ENCODE measurements around the gene CDC37L1. TPM values are rescaled to one million over a fixed set of nuclear protein-coding genes. Genes with fewer than 3 reads are reported as not detected.

The CDC37L1 gene
- total and polyA plus RNA-seq, 4 donors: 17.8 to 26.3 (median 19.7) TPM

DNA sequence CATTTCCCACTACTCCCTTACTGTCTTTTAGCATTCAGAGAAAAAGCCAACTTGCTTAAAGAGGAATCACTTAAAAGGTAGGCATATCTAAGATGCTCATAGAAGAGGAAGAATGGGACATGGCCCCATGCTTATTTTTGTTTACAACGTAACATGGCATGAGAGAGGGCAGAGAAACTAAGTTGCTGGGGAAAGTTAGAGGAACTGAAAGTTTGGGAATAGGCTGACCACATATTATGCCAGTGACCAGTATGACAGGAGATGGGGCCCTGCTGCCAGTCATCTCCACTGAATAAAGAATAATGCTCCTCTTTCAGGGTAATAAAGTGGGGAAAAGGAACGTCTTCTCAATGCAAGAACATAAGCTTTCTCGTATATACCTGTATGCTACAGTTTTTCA is 15.4 kb upstream of the CDC37L1 start:
- no peak overlapping the region for H3K4me3 ChIP-seq (ENCODE audit: low read length in 2 of 2)
- ATAC-seq (ENCODE audit: low FRiP score) (no peak), DNase-seq (no peak)
- H3K4me1 ChIP-seq (ENCODE audit: control insufficient read depth in 1 of 2, insufficient read depth in 2 of 2, low read length in 2 of 2): peaks cover 0 to 4% of the 10 kb centered on the region in 2 donors
- 81 to 89% methylated on average over 3 of the region's 3 CpGs for WGBS, 2 donors
- no peaks in the 10 kb centered on the region for H3K27me3 ChIP-seq (ENCODE audit: control insufficient read depth in 1 of 2, insufficient read depth in 2 of 2, low read length in 1 of 2)
- H3K36me3 ChIP-seq (ENCODE audit: control insufficient read depth in 1 of 2, insufficient read depth in 2 of 2, low read length in 1 of 2): no peaks in the 10 kb centered on the region
- H3K27ac ChIP-seq (ENCODE audit: low read depth in 1 of 2, low read length in 2 of 2): no peak overlapping the region
- no peaks in the 10 kb centered on the region for H3K9me3 ChIP-seq (ENCODE audit: control insufficient read depth, low read length)
- intact Hi-C loops (cut with DNase I): loop anchor here in 1 of 2 donors (10.0 kb wide), 2 partner anchors 359 to 1139 kb away; partner anchors contain the start of genes GLIS3 and RFX3

- intact Hi-C loops (cut with DNase I): loop anchor here in 1 of 2 donors (10.0 kb wide), 2 partner anchors 361 to 1141 kb away; partner anchors contain the start of genes GLIS3 and RFX3
- no peak for DNase-seq
- Histone ChIP-seq H3K4me1 (ENCODE audit: control insufficient read depth in 1 of 2, insufficient read depth in 2 of 2, low read length in 2 of 2) (peaks cover 0 to 4% of the 10 kb centered on the region in 2 donors), H3K27ac (ENCODE audit: low read depth in 1 of 2, low read length in 2 of 2) (no peak overlapping the region), H3K36me3 (ENCODE audit: control insufficient read depth in 1 of 2, insufficient read depth in 2 of 2, low read length in 1 of 2) (no peaks in the 10 kb centered on the region), H3K27me3 (ENCODE audit: control insufficient read depth in 1 of 2, insufficient read depth in 2 of 2, low read length in 1 of 2) (no peaks in the 10 kb centered on the region), H3K4me3 (ENCODE audit: low read length in 2 of 2) (no peak overlapping the region), H3K9me3 (ENCODE audit: control insufficient read depth, low read length) (no peaks in the 10 kb centered on the region)
- 84 to 91% methylated on average over 2 of the region's 2 CpGs for WGBS, 2 donors
- no peak for ATAC-seq (ENCODE audit: low FRiP score)
Measured at GRCh38 chr9:4665357-4665756, 14.0 kb upstream of the CDC37L1 start.

DNA sequence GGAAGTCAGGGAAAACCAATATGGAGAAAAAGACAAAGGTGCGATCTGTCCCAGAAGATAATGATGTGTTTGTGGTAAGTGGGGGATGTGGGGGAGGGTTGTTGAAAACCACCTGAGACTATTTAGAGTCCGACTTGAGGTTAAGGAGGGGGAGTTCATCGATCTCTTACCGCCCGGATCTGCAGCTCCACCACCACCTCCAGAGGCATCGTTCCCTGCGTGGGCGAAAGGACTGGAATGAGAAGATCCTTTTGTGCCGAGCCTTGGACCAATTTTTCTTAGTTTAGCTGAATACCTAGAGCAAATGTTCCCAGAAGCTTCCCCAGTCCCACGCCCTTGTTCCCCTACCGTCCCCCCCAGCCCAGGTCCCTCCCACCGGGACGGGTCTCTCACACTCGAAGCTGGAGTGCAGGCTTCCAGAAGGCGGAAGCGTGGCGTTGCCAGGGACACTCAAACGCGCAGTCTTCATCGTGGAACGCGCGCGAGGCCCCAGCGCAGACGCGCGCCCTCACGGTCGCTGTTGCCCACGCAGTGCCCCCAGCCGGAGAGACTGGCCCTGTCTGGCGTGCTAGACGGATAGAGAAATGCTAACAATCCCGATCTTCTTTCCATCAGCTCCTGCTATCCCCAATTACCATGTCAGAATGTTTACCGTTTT is 13.2 kb upstream of the CDC37L1 start, which contains the start of gene SPATA6L:
Gene SPATA6L (minus strand): TSS at position 439 of the 658 bp plus-strand sequence. CDS start 230 bp downstream, at position 209.
- H3K27me3 ChIP-seq (ENCODE audit: control insufficient read depth in 1 of 2, insufficient read depth in 2 of 2, low read length in 1 of 2): no peaks in the 10 kb centered on the region
- ATAC-seq (ENCODE audit: low FRiP score): peak; percentile 77
- intact Hi-C loops (cut with DNase I): loop anchor here in 1 of 2 donors (10.0 kb wide), 2 partner anchors 361 to 1141 kb away; partner anchors contain the start of genes GLIS3 and RFX3
- WGBS, 2 donors: 2% methylated on average over 36 of the region's 36 CpGs
- H3K27ac ChIP-seq (ENCODE audit: low read depth in 1 of 2, low read length in 2 of 2): no peak within 1 kb of the TSS
- peaks cover 0 to 4% of the 10 kb centered on the region in 2 donors for H3K4me1 ChIP-seq (ENCODE audit: control insufficient read depth in 1 of 2, insufficient read depth in 2 of 2, low read length in 2 of 2)
- no peaks in the 10 kb centered on the region for H3K9me3 ChIP-seq (ENCODE audit: control insufficient read depth, low read length)
- H3K36me3 ChIP-seq (ENCODE audit: control insufficient read depth in 1 of 2, insufficient read depth in 2 of 2, low read length in 1 of 2): no peaks in the 10 kb centered on the region
- peak within 1 kb of the TSS; percentile 28 to 38 for H3K4me3 ChIP-seq (ENCODE audit: low read length in 2 of 2)
- peak; percentile 82 to 90 for DNase-seq

- Histone ChIP-seq H3K4me1 (ENCODE audit: control insufficient read depth in 1 of 2, insufficient read depth in 2 of 2, low read length in 2 of 2) (peaks cover 0 to 4% of the 10 kb centered on the region in 2 donors), H3K27me3 (ENCODE audit: control insufficient read depth in 1 of 2, insufficient read depth in 2 of 2, low read length in 1 of 2) (no peaks in the 10 kb centered on the region), H3K27ac (ENCODE audit: low read depth in 1 of 2, low read length in 2 of 2) (no peak overlapping the region), H3K36me3 (ENCODE audit: control insufficient read depth in 1 of 2, insufficient read depth in 2 of 2, low read length in 1 of 2) (no peaks in the 10 kb centered on the region), H3K9me3 (ENCODE audit: control insufficient read depth, low read length) (no peaks in the 10 kb centered on the region), H3K4me3 (ENCODE audit: low read length in 2 of 2) (no peak overlapping the region)
- WGBS, 2 donors: 94 to 95% methylated on average over 1 of the region's 1 CpG
- intact Hi-C loops (cut with DNase I): loop anchor here in 1 of 2 donors (10.0 kb wide), 2 partner anchors 363 to 1143 kb away; partner anchors contain the start of genes GLIS3 and RFX3
- ATAC-seq (ENCODE audit: low FRiP score): no peak
- DNase-seq: no peak
Measured at GRCh38 chr9:4667681-4668080, 11.7 kb upstream of the CDC37L1 start.

- Histone ChIP-seq H3K27ac (ENCODE audit: low read depth in 1 of 2, low read length in 2 of 2) (no peak overlapping the region), H3K27me3 (ENCODE audit: control insufficient read depth in 1 of 2, insufficient read depth in 2 of 2, low read length in 1 of 2) (no peaks in the 10 kb centered on the region), H3K4me3 (ENCODE audit: low read length in 2 of 2) (no peak overlapping the region), H3K4me1 (ENCODE audit: control insufficient read depth in 1 of 2, insufficient read depth in 2 of 2, low read length in 2 of 2) (peaks cover 0 to 4% of the 10 kb centered on the region in 2 donors), H3K36me3 (ENCODE audit: control insufficient read depth in 1 of 2, insufficient read depth in 2 of 2, low read length in 1 of 2) (no peaks in the 10 kb centered on the region), H3K9me3 (ENCODE audit: control insufficient read depth, low read length) (no peaks in the 10 kb centered on the region)
- WGBS, 2 donors: 83 to 91% methylated on average over 2 of the region's 2 CpGs
- ATAC-seq (ENCODE audit: low FRiP score) (no peak), DNase-seq (no peak)
- intact Hi-C loops (cut with DNase I): loop anchor here in 1 of 2 donors (10.0 kb wide), 2 partner anchors 364 to 1144 kb away; partner anchors contain the start of genes GLIS3 and RFX3
Measured at GRCh38 chr9:4668604-4669003, 10.8 kb upstream of the CDC37L1 start.

DNA sequence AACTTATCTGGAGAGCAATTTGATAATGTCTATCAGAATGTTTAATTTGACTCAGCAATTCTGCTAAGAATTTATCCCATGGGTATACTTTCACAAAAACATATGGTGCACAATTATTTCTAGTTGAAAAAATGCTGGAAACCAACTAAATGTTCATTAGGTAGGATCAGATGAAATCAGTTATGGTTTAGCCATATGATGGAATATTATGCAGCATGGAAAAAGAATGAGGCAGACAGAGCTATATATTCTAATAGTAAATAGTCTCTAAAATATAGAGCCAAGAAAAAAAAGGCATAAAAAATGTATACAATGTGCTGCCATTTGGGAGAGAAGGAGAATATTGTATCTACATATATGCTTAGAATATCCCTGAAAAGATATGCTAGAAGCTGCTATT is 9.5 kb upstream of the CDC37L1 start:
- H3K36me3 ChIP-seq (ENCODE audit: control insufficient read depth in 1 of 2, insufficient read depth in 2 of 2, low read length in 1 of 2): no peaks in the 10 kb centered on the region
- H3K27ac ChIP-seq (ENCODE audit: low read depth in 1 of 2, low read length in 2 of 2): no peak overlapping the region
- no peaks in the 10 kb centered on the region for H3K9me3 ChIP-seq (ENCODE audit: control insufficient read depth, low read length)
- H3K4me1 ChIP-seq (ENCODE audit: control insufficient read depth in 1 of 2, insufficient read depth in 2 of 2, low read length in 2 of 2): no peaks in the 10 kb centered on the region
- H3K27me3 ChIP-seq (ENCODE audit: control insufficient read depth in 1 of 2, insufficient read depth in 2 of 2, low read length in 1 of 2): no peaks in the 10 kb centered on the region
- no peak overlapping the region for H3K4me3 ChIP-seq (ENCODE audit: low read length in 2 of 2)
- intact Hi-C loops (cut with DNase I): loop anchor here in 1 of 2 donors (10.0 kb wide), 4 partner anchors 75 to 1145 kb away; partner anchors contain the start of genes AK3, GLIS3, PLGRKT and RFX3
- DNase-seq (no peak), ATAC-seq (ENCODE audit: low FRiP score) (no peak)

DNA sequence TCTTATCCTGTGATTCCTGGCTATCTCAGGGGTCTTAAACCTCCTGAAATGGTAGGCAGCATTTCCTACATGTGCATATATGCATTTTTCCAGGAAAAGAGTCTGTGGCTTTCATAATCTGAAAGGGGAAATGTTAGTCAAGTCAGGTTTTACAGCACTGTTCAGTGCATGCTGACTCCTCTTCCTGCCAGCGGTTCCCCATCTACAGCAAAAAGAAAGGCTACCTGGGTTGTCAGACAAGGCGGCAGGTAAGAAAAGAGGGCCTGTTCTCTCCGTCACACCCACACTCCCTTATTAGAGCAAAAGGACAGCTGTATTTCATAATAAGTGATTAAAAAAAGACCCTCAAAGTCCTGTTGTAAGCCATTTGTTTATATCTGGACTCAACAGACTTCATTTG is 8.8 kb upstream of the CDC37L1 start:
- no peak for ATAC-seq (ENCODE audit: low FRiP score)
- 93 to 96% methylated on average over 3 of the region's 3 CpGs for WGBS, 2 donors
- intact Hi-C loops (cut with DNase I): loop anchor here in 1 of 2 donors (10.0 kb wide), 2 partner anchors 74 to 764 kb away; partner anchors contain the start of genes AK3 and PLGRKT

DNA sequence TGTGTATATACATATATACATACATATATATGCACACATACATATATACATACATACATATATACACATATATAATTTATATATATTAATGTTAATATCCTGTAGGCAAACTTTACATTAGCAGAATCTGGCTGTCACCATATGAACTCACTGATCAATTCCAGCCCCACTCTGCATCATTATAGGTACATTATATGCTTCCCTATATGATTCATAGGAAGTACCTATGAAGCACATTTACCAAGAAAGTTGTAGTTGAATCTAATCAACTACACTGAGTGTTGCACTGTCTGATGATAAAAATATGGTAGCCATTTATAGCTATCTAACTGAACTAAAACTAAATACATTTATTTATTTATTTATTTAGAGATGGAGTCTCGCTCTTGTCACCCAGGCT is 7.6 kb upstream of the CDC37L1 start:
- ATAC-seq (ENCODE audit: low FRiP score): no peak
- no peaks in the 10 kb centered on the region for H3K27me3 ChIP-seq (ENCODE audit: control insufficient read depth in 1 of 2, insufficient read depth in 2 of 2, low read length in 1 of 2)
- no peaks in the 10 kb centered on the region for H3K36me3 ChIP-seq (ENCODE audit: control insufficient read depth in 1 of 2, insufficient read depth in 2 of 2, low read length in 1 of 2)
- H3K4me1 ChIP-seq (ENCODE audit: control insufficient read depth in 1 of 2, insufficient read depth in 2 of 2, low read length in 2 of 2): no peaks in the 10 kb centered on the region
- intact Hi-C loops (cut with DNase I): loop anchor here in 1 of 2 donors (10.0 kb wide), 2 partner anchors 73 to 763 kb away; partner anchors contain the start of genes AK3 and PLGRKT
- no peaks in the 10 kb centered on the region for H3K9me3 ChIP-seq (ENCODE audit: control insufficient read depth, low read length)
- DNase-seq: no peak
- H3K27ac ChIP-seq (ENCODE audit: low read depth in 1 of 2, low read length in 2 of 2): no peak overlapping the region
- no peak overlapping the region for H3K4me3 ChIP-seq (ENCODE audit: low read length in 2 of 2)
- WGBS, 2 donors: 97 to 100% methylated on average over 1 of the region's 1 CpG

More for the DNA sequence above, 8.8 kb upstream of the CDC37L1 start:
- no peaks in the 10 kb centered on the region for H3K27me3 ChIP-seq (ENCODE audit: control insufficient read depth in 1 of 2, insufficient read depth in 2 of 2, low read length in 1 of 2)
- no peak overlapping the region for H3K27ac ChIP-seq (ENCODE audit: low read depth in 1 of 2, low read length in 2 of 2)
- H3K4me3 ChIP-seq (ENCODE audit: low read length in 2 of 2): no peak overlapping the region
- no peaks in the 10 kb centered on the region for H3K9me3 ChIP-seq (ENCODE audit: control insufficient read depth, low read length)
- no peak for DNase-seq
- H3K36me3 ChIP-seq (ENCODE audit: control insufficient read depth in 1 of 2, insufficient read depth in 2 of 2, low read length in 1 of 2): no peaks in the 10 kb centered on the region
- no peaks in the 10 kb centered on the region for H3K4me1 ChIP-seq (ENCODE audit: control insufficient read depth in 1 of 2, insufficient read depth in 2 of 2, low read length in 2 of 2)
